GM12878 (cell line): ENCODE measurements around the gene SRP54. TPM values are rescaled to one million over a fixed set of nuclear protein-coding genes. Genes with fewer than 3 reads are reported as not detected.
A peak's percentile ranks its signal among the peaks of the same experiment; 100 is the strongest.

Experiments used
- ATAC-seq: fragments of 200-7000 bp; cut with Tn5 transposase; 3 replicates; pipeline ENCODE4 v1.9.1; 2020; ENCODE audit warnings: mild to moderate bottlenecking, moderate library complexity
- BruUV-seq: library from RNA; stranded (reverse); fragments of 400-500 nt; replicated peaks from 2 replicates; lab custom pipeline; 2021; lab: Mats Ljungman, UMichigan
- CTCF ChIA-PET: fragments of 300-600 bp; sonication (Branson Sonifier 250); formaldehyde crosslinking; extraction: SDS; loops from one replicate; lab custom pipeline; 2021; ENCODE audit warnings: inconsistent platforms; lab: Yijun Ruan, JAX
- POLR2A ChIA-PET: fragments of 350-600 bp; formaldehyde crosslinking; extraction: SDS; loops from one replicate; lab custom pipeline; 2021; ENCODE audit warnings: inconsistent platforms; lab: Charles Lee
- RAD21 ChIA-PET: fragments of 300-600 bp; sonication (Branson Sonifier 250); formaldehyde crosslinking; loops from one replicate; lab custom pipeline; 2023; ENCODE audit warnings: antibody characterized with exemption; ENCODE audit not compliant: unreplicated experiment; lab: Charles Lee
- SMC1A ChIA-PET: fragments of 300-600 bp; sonication (Branson Sonifier 250); formaldehyde crosslinking; loops from one replicate; lab custom pipeline; 2023; ENCODE audit not compliant: unreplicated experiment, uncharacterized antibody; lab: Charles Lee
- DNase-seq: peaks from one replicate; pipeline ENCODE4 v3.0.0-alpha.2; 2011; ENCODE audit warnings: low read depth, low spot score
- FAIRE-seq: peaks from 3 replicates; lab custom pipeline; 2011; peaks lifted over from hg19 to GRCh38; lab: Jason Lieb, UNC
- H2AFZ ChIP-seq: 2 replicates; pipeline ENCODE4 v1.6.0; 2011; ENCODE audit warnings: low read depth, low read length, control low read depth; ENCODE audit not compliant: control insufficient read depth
- H3K27ac ChIP-seq: 2 replicates; pipeline ENCODE4 v1.5.1; 2011; ENCODE audit warnings: control low read depth; ENCODE audit not compliant: control insufficient read depth, insufficient read depth
- H3K27me3 ChIP-seq, 2 experiments: replicated peaks in 1 of 2; 2 replicates each; pipeline versions ENCODE4 v1.6.0 to v1.6.1; 2011; ENCODE audit warnings: low read length in 1 of 2; ENCODE audit not compliant: control insufficient read depth in 2 of 2, insufficient read depth in 2 of 2
- H3K36me3 ChIP-seq, 2 experiments: 2 replicates each; pipeline ENCODE4 v1.5.1; 2011; ENCODE audit warnings: low read length in 1 of 2; ENCODE audit not compliant: control insufficient read depth in 2 of 2, insufficient read depth in 2 of 2
- H3K4me1 ChIP-seq: 2 replicates; pipeline ENCODE4 v1.6.1; 2011; ENCODE audit warnings: mild to moderate bottlenecking, low read length, moderate library complexity, mixed read lengths; ENCODE audit not compliant: control insufficient read depth, insufficient read depth
- H3K4me2 ChIP-seq: 2 replicates; pipeline ENCODE4 v1.6.0; 2011; ENCODE audit warnings: control low read depth; ENCODE audit not compliant: control insufficient read depth, insufficient read depth
- H3K4me3 ChIP-seq: fragments of 200-600 bp; sonication (generic); 2 replicates; pipeline ENCODE4 v1.5.1; 2016
- H3K79me2 ChIP-seq: 2 replicates; pipeline ENCODE4 v1.6.0; 2011; ENCODE audit warnings: low read length; ENCODE audit not compliant: control insufficient read depth, insufficient read depth
- H3K9ac ChIP-seq: 2 replicates; pipeline ENCODE4 v1.8.0; 2011; ENCODE audit warnings: low read length, control low read depth, mixed read lengths; ENCODE audit not compliant: control insufficient read depth, insufficient read depth
- H3K9me3 ChIP-seq: replicated peaks from 3 replicates; pipeline ENCODE4 v1.5.1; 2011; ENCODE audit warnings: mild to moderate bottlenecking, low read length; ENCODE audit not compliant: control insufficient read depth, insufficient read depth
- H4K20me1 ChIP-seq: 2 replicates; pipeline ENCODE4 v1.6.0; 2011; ENCODE audit not compliant: control insufficient read depth, insufficient read depth
- BRCA1 ChIP-seq: IDR thresholded peaks from 2 replicates; pipeline ENCODE4 v1.6.1; 2011; ENCODE audit warnings: low read depth, low read length, improper control_type of control experiment
- CEBPZ ChIP-seq: fragments of 150-350 bp; IDR thresholded peaks from 2 replicates; pipeline ENCODE4 v1.6.1; 2016; ENCODE audit warnings: low read depth, low read length
- HSF1 ChIP-seq: fragments of 150-350 bp; IDR thresholded peaks from 2 replicates; pipeline ENCODE4 v1.6.1; 2014; ENCODE audit warnings: mild to moderate bottlenecking, low read depth, low read length
- IKZF2 ChIP-seq, 2 experiments: fragments of 450-650 bp; IDR thresholded peaks; 2 replicates each; pipeline ENCODE4 v1.6.1; 2017; ENCODE audit warnings: mild to moderate bottlenecking in 2 of 2, moderate library complexity in 2 of 2
- JUND ChIP-seq: IDR thresholded peaks from 2 replicates; pipeline ENCODE4 v1.6.1; 2012; ENCODE audit warnings: low read depth, mild to moderate bottlenecking, low read length, improper control_type of control experiment, moderate library complexity
- MTA3 ChIP-seq: IDR thresholded peaks from 2 replicates; pipeline ENCODE4 v1.6.1; 2012; ENCODE audit warnings: low read length, inconsistent platforms, borderline replicate concordance
- NBN ChIP-seq: fragments of 450-650 bp; IDR thresholded peaks from 2 replicates; pipeline ENCODE4 v1.6.1; 2016
- NFIC ChIP-seq: IDR thresholded peaks from 2 replicates; pipeline ENCODE4 v1.6.1; 2012; ENCODE audit warnings: low read depth, mild to moderate bottlenecking, inconsistent platforms, low read length, moderate library complexity
- NFXL1 ChIP-seq: fragments of 450-650 bp; IDR thresholded peaks from 2 replicates; pipeline ENCODE4 v1.6.1; 2017; ENCODE audit warnings: antibody characterized with exemption, mild to moderate bottlenecking, borderline replicate concordance
- NR2C2 ChIP-seq: IDR thresholded peaks from 2 replicates; pipeline ENCODE4 v1.6.1; 2011; ENCODE audit warnings: borderline replicate concordance, low read depth; ENCODE audit not compliant: control insufficient read depth, insufficient read length
- SIX5 ChIP-seq: IDR thresholded peaks from 2 replicates; pipeline ENCODE4 v1.6.1; 2011; ENCODE audit warnings: mild to moderate bottlenecking, low read depth, low read length, moderate library complexity; ENCODE audit not compliant: severe bottlenecking
- SMARCA5 ChIP-seq: fragments of 450-650 bp; IDR thresholded peaks from 2 replicates; pipeline ENCODE4 v1.6.1; 2017; ENCODE audit warnings: mild to moderate bottlenecking
- TBL1XR1 ChIP-seq: IDR thresholded peaks from 2 replicates; pipeline ENCODE4 v1.6.1; 2012; ENCODE audit warnings: low read depth, low read length, improper control_type of control experiment
- WGBS: methylation state at CpG from one replicate; pipeline ENCODE4 v1.1.6; 2016; ENCODE audit warnings: low lambda C conversion rate; ENCODE audit not compliant: insufficient replicate concordance, insufficient coverage; ENCODE audit errors: missing lambda C conversion rate; 5-methylcytosine and 5-hydroxymethylcytosine counted together
- in situ Hi-C: fragments of 300-500 bp; cut with MboI; formaldehyde crosslinking; loops from 9 replicates; pipeline ENCODE4 v1.14.3; 2018; ENCODE audit warnings: mixed read lengths
- intact Hi-C: fragments of 100-400 bp; cut with micrococcal nuclease; formaldehyde crosslinking; loops from one replicate; pipeline ENCODE4 v1.14.2; 2022; ENCODE audit not compliant: unreplicated experiment
- polyA plus RNA-seq, 11 experiments: library from polyadenylated mRNA; depleted of rRNA in 4 of 11; unstranded in 6 of 11; stranded (reverse) in 5 of 11; fragments of >200 nt; fragmentation: Nextera tagmentation in 4 of 11; fragmentation: Illumina TruSeq in 1 of 11; extraction: Ambion mirVana in 4 of 11; extraction: Trizol in 1 of 11; gene quantifications; 1 replicate in 1 of 11; 2 replicates in 10 of 11; pipeline versions ENCODE4 v1.2.1 to v1.2.3, GENCODE V29; 2011 to 2016; ENCODE audit warnings: inconsistent platforms in 2 of 11, missing spikeins in 2 of 11, low read depth in 1 of 11
- total RNA-seq, 4 experiments: library from RNA; depleted of rRNA in 3 of 4; stranded (reverse); fragments of >200 nt in 3 of 4; fragmentation: Illumina TruSeq in 1 of 4; extraction: Trizol in 1 of 4; gene quantifications; 2 replicates each; pipeline versions ENCODE4 v1.2.1 to v1.2.3, GENCODE V29; 2013 to 2021
- TF ChIP-seq, protein P1 (sequence below): IDR thresholded peaks from 2 replicates; pipeline ENCODE4 v1.6.1; 2011; ENCODE audit warnings: borderline replicate concordance, low read depth, mild to moderate bottlenecking, moderate library complexity, low read length; ENCODE audit not compliant: insufficient read depth, poor library complexity, severe bottlenecking
- TF ChIP-seq, protein P2 (sequence below): IDR thresholded peaks from 2 replicates; pipeline ENCODE4 v1.6.1; 2011; ENCODE audit warnings: mild to moderate bottlenecking, low read depth, low read length, moderate library complexity; ENCODE audit not compliant: insufficient replicate concordance

SRP54 gene
- total and polyA plus RNA-seq, 10 of the 15 experiments (the other 5 are each of a cell fraction or from before 2014, with no cell fraction given) = 54.1 to 130 (median 72.3) TPM

DNA sequence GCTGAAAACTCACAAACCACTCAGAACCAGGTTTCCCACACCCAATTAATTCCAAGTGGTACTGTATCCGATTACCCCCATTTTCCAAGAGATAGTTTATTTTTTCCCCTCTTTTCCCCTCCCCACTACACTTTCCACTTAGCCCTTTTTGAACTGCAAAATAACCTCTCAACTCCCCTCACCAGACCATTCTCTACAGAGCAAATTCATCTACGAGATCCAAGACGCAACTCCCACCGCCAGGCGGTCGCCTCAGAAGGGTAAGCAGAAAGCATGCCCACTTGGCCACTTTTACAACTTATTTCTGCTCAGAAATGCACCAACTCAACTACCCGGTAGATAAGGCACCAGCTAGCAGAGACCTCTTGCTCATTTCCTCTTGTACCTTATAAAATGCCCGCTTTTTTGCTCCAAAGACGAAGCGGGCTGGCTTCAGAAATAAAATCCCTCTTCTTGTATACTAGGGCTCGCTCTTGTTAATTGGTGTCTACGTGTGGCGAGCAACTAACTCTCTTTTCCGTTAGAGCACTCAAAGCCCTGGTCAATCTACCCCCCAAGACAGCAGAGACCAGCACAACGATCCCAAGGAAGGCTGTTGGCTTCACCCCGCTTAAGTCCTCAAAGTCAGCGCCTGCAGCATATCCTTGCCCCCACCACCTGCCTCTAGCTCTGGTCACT lies 910 bp upstream of the SRP54 start:
- CTCF ChIA-PET = interaction anchor here (0.6 to 5.5 kb wide), 19 partner anchors 8 to 440 kb away, joined by 3 to 20 read pairs (median 4); partner anchors contain the start of genes BAZ1A and FAM177A1
- FAIRE-seq (no peak), ATAC-seq (peak; percentile 27), DNase-seq (no peak)
- in situ Hi-C loops = loop anchor here (5.0 kb wide), 1 partner anchor 110 kb away; no protein-coding TSS in a partner anchor
- intact Hi-C loops = loop anchor here (1.0 to 5.0 kb wide), 4 partner anchors 65 to 420 kb away; partner anchors contain the start of genes FAM177A1, NFKBIA and PPP2R3C
- WGBS = 1% methylated on average over 17 of the region's 17 CpGs
- peak overlapping the region; percentile 84 for H3K4me2 ChIP-seq
- H3K79me2 ChIP-seq = peaks cover 65% of the 10 kb centered on the region
- no peaks in the 10 kb centered on the region for H3K4me1 ChIP-seq
- SMC1A ChIA-PET = interaction anchor here (0.6 to 2.6 kb wide), 21 partner anchors 8 to 433 kb away, joined by 3 to 14 read pairs (median 5); partner anchors contain the start of gene BAZ1A
- H2AFZ ChIP-seq = peak overlapping the region; percentile 92
- peak overlapping the region; percentile 95 for H3K27ac ChIP-seq
- POLR2A ChIA-PET = interaction anchor here (0.7 to 4.4 kb wide), 15 partner anchors 13 to 844 kb away, joined by 3 to 37 read pairs (median 5); partner anchors contain the start of genes BAZ1A, BRMS1L and FAM177A1
- RAD21 ChIA-PET = interaction anchor here (0.9 to 4.7 kb wide), 12 partner anchors 15 to 844 kb away, joined by 3 to 29 read pairs (median 6); partner anchors contain the start of genes BAZ1A, BRMS1L, FAM177A1 and PPP2R3C
- H3K9ac ChIP-seq = peak overlapping the region; percentile 96
- no peaks in the 10 kb centered on the region for H3K27me3 ChIP-seq
- BruUV-seq = no TSS peak
- H3K9me3 ChIP-seq = no peaks in the 10 kb centered on the region
- no peaks in the 10 kb centered on the region for H3K36me3 ChIP-seq
- no peaks in the 10 kb centered on the region for H4K20me1 ChIP-seq
- H3K4me3 ChIP-seq = peak overlapping the region; percentile 89
- no peak for TF ChIP-seq SMARCA5
- TF ChIP-seq IKZF2 (IDR thresholded peaks at IDR 0.05) = no peak
- TF ChIP-seq JUND = no peak
- TF ChIP-seq MTA3 = no peak
- TF ChIP-seq SIX5 = no peak
- no peak for TF ChIP-seq HSF1
- 0 out of 2 replicates have a peak, but pooled peaks have one; percentile 40 for TF ChIP-seq TBL1XR1
- no peak for TF ChIP-seq BRCA1
- TF ChIP-seq, protein P1, sequence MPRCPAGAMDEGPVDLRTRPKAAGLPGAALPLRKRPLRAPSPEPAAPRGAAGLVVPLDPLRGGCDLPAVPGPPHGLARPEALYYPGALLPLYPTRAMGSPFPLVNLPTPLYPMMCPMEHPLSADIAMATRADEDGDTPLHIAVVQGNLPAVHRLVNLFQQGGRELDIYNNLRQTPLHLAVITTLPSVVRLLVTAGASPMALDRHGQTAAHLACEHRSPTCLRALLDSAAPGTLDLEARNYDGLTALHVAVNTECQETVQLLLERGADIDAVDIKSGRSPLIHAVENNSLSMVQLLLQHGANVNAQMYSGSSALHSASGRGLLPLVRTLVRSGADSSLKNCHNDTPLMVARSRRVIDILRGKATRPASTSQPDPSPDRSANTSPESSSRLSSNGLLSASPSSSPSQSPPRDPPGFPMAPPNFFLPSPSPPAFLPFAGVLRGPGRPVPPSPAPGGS = no peak
- TF ChIP-seq NFXL1 = no peak
- no peak for TF ChIP-seq NBN
- TF ChIP-seq, protein P2, sequence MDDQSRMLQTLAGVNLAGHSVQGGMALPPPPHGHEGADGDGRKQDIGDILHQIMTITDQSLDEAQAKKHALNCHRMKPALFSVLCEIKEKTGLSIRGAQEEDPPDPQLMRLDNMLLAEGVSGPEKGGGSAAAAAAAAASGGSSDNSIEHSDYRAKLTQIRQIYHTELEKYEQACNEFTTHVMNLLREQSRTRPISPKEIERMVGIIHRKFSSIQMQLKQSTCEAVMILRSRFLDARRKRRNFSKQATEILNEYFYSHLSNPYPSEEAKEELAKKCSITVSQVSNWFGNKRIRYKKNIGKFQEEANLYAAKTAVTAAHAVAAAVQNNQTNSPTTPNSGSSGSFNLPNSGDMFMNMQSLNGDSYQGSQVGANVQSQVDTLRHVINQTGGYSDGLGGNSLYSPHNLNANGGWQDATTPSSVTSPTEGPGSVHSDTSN = no peak
- TF ChIP-seq NFIC = 0 out of 2 replicates have a peak, but pooled peaks have one; percentile 24
- no peak for TF ChIP-seq NR2C2
- no peak for TF ChIP-seq CEBPZ
